Fibroblast of lung (primary cell): ENCODE measurements around the gene DSCAML1.

Experiments
- CTCF ChIP-seq, 2 donors: IDR thresholded peaks in 1 of 2; conservative IDR thresholded peaks in 1 of 2; 1 replicate in 1 of 2; 2 replicates in 1 of 2; pipeline ENCODE4 v1.5.1; 2011 to 2012; ENCODE audit warnings: low read length in 2 of 2, control low read depth in 1 of 2, inconsistent platforms in 1 of 2, low read depth in 1 of 2, mild to moderate bottlenecking in 1 of 2
- EZH2 ChIP-seq: IDR thresholded peaks from 2 replicates; pipeline ENCODE4 v1.5.1; 2012; ENCODE audit warnings: low read length, control low read depth, mild to moderate bottlenecking; ENCODE audit errors: missing control alignments

GRCh38 chr11:117437791-117438130, 359.3 kb downstream of the DSCAML1 start:
- TF ChIP-seq CTCF (conservative IDR thresholded peaks at IDR 0.05 in 1 of 2, IDR thresholded peaks at IDR 0.05 in 1 of 2; ENCODE audit: low read depth in 1 of 2, low read length in 2 of 2) (no peak), EZH2 (no peak)
